Daoy (cell line): Measurements from ENCODE around the gene TCF4. TPM values are rescaled to one million over a fixed set of nuclear protein-coding genes. Genes with fewer than 3 reads are reported as not detected.

Experiments used
- DNase-seq: peaks from one replicate; pipeline ENCODE4 v3.0.0-alpha.2; 2015; ENCODE audit warnings: low read depth
- total RNA-seq: library from RNA; depleted of rRNA; stranded (reverse); fragments of >200 nt; shearing (Covaris generic); gene quantifications from 2 replicates; pipeline ENCODE4 v1.2.3, GENCODE V29; 2014

The TCF4 gene
- total RNA-seq, 1 experiment from 2014 or later = 24.1 TPM

DNA sequence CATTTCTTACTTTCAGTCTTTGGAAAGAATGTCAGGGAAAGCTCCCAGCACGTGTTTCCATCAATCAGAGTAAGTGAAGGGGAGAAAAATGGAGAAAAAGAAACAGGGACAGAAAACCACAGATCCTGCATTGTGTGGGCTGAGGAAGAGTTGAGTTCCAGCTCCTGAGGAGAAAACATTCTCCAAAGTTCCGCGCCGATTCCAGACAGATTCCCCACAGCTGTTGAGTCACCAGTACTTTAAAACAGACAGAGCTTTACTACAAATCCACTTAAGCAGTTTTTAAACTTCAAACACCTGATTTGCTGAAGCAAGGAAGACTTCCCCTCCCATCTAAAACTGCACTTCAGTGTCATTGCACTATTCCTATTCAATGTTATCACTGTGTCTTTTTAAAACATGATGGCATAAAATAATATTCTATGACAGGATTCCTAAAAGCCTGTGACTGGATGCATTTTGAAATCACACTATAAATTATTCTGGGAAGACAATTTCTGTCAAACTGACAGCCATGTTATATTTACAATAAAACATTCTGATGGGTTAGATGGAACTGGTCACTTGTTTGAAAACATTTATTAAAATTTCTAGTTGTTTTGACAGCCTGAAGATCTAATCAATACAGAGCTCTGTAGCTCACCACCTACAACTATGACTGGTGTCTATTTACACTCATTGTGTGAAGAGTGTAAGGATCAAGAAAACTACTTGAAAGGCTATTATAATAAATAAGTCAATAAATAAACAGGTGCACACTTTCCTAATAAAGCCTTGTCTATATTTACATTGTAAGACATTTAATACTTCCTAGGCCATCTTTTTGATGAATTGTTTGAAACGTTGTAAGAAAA, 40.9 kb downstream of the TCF4 start:
- DNase-seq = peak; percentile 48

- DNase-seq = no peak
Observed at GRCh38 chr18:55544014-55544413, 44.0 kb downstream of the TCF4 start.

DNA sequence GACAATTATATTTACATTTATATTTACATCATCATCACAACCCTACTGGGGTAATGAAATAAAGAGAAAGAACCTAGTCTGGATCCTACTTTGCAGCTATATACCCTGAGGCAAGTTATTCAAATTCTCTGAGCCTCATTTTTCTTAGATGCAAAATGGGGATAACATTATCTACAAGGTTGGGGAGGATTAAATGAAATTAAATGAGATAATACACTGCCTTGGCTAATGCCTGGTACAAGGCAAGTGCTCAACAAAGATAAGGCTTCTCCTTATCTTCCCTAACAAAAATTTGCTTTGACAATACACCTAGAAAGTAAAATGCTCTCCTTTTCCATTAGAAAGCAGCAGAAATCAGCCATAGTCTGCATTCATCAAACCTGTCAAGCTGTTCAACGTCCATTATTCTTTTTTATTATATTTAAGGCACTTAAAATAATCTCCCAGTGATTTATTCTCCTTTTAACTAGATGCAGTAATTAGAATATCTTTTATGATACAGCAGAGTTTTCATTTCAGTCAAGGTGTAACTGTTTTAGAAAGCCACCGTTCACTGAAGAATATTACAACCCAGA, 44.8 kb downstream of the TCF4 start:
- DNase-seq = no peak

DNA sequence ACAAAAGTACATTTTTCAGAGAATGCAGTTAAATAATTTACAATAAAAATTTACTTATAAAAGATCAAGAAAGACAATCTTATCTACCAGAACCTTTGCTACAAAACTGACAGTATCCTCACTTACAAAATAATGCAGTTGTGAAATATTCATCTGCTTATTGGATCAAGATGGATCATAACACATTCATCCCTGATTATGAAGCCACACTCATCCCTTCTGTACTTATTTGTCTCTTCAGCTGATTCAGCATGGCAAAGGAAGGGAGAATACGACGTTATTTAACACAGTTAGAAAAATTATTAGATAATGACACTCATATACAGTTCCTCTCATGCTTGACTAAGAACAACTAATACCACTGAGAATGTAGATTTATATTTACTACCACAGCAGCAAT, 46.4 kb downstream of the TCF4 start:
- no peak for DNase-seq

GRCh38 chr18:55539240-55539639, 48.8 kb downstream of the TCF4 start:
- DNase-seq = no peak

DNA sequence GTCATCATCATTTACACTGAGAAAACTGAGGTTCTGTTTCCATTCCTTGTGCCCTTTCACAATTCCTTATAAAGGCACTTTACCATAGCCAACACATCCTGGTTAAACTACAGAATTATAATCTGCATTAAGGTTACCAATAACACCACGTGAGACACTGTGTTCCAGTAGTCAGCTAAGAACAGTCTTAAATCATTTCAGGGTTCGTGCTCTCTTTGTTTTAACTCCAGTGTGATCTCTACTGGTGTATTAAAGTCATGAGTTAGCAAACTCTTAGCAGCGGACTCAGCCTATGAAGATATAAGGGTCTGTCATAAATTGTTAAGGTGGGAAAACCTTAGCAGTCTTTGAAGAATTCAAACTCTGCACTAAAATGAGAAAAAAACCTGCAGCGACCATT, 53.0 kb downstream of the TCF4 start:
- DNase-seq = no peak

- no peak for DNase-seq
Observed at GRCh38 chr18:55534547-55534946, 53.4 kb downstream of the TCF4 start.

DNA sequence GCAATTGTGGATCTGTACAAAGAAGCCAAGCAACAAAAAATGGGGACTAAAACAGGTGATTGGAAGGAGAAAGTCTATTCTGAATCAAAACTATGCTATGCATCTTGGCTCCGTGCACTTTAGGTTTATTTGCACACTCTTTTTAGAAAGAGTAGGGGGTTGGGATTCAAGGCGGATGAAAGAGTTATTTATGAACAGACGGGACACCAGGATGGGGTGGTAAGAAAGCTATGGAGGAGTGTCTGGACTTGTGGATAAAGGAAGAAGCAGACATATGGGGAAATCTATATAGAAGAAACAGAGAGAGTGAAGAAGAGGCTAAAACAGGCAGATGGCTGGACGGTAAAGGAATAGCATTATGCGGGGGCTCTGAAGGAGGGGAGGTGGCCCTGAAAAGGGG, 57.8 kb downstream of the TCF4 start:
- DNase-seq = no peak

DNA sequence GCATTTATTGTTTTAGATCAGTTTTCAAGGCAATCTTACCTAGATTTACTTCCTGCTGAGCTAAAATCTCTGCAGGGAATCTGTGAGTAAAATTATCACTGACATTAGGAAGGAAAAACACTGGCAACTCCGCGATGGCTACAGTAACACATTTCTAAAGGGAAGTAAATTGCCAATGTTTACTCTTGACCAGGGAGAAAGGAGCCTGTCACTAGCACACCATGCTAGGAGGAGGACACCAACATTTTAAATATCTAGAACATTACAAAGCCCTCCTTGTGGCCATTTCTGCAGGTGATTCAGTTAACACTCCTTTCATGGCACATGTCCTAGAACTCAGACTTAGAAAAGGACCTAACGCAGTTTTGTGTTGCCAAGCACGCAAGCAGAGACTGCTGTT, 58.4 kb downstream of the TCF4 start:
- DNase-seq = no peak

DNA sequence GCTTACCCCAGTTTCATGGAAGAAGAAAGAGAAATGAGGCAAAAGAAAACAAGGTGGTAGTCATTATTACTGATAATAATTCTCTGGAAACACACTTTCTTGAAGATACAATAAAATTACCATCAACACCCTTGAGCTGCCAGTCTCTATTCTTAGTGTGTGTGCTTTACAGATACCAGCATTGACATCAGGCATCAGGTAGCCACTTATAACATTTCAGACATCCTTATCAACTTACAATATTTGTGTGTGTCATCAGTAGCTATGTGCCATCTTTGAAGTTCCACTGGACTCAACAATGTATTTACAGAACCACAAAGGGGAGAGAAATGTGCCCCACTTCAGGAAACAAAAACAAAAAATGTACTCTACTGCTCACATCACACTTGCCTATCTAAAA, 62.1 kb downstream of the TCF4 start:
- DNase-seq = no peak

GRCh38 chr18:55524353-55525073, 63.5 kb downstream of the TCF4 start:
- DNase-seq = no peak

DNA sequence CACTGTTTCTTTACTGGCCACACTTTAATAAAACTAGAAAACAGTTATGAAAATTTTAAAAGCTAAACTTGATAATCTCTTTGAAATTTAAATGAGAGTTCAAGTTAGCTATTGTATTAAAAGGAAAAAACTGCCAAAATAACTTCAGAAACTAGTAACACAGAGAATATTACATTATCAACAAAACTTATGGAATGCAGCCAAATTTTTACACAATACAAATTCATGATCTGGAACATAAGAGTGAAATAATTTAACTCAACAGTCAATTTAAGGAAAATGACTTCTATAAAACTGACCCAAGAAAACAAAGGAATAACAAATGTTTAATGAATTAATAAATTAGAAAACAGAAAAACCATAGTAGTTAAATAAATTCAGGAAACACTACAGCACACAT, 65.0 kb downstream of the TCF4 start:
- no peak for DNase-seq

GRCh38 chr18:55522011-55522410, 66.0 kb downstream of the TCF4 start:
- DNase-seq = peak; percentile 34

- no peak for DNase-seq
Observed at GRCh38 chr18:55517055-55517454, 70.9 kb downstream of the TCF4 start.

DNA sequence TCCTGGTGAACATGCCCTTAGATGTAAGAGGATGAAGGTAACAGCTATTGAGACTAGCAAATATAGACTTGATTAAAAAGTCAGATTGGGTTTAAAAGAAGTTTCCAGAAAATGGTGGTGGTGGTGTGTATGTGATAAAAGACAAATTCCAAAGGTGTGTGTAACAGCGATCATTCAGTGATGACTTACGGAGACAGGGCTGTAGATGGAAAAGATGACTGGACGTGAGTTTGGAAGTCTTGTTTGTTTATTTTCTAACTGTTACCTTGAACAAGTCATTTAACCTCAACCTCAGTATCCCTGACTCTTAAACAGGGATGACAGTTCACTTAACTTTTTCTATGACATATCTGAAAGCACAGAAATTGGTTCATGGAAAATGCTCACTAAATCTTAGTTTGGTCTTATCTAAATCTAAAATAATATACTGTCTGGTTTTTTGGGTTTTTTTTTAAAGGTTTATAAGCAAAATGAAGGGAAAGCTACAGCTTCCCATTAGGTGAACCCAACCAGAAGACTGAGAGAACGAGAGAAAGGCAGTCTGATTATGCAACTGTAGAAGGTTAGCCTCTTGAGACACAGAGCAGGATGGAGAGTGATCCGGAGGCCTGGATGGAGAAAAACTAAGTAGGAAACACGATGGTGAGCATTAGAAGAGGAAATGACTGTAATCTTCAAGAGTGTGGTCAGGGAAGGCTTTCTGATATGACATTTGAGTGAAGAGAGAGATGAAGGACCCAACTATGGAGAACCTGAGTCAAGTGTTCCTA, 71.9 kb downstream of the TCF4 start:
- DNase-seq = no peak

- DNase-seq = no peak
Observed at GRCh38 chr18:55515214-55515613, 72.8 kb downstream of the TCF4 start.

DNA sequence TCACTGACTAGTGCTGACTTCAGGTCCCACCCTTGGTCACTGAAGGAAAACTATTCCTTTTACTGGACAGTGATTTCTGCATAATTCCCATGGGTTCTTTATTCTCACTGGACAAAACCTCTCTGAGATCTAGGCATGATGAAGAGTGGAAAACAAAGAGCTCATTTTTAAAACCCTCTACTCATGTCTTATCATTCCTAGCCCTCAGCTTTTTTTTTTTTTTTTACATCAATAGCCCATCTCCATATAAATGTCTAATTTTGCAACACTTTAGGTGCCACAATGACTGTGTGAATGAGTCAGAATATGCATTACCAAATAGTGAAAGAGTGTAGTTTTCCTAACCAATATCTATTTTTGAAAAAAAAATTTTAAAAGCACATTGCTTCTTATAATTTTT, 74.8 kb downstream of the TCF4 start:
- DNase-seq = no peak

- no peak for DNase-seq
Observed at GRCh38 chr18:55511277-55511676, 76.7 kb downstream of the TCF4 start.

DNA sequence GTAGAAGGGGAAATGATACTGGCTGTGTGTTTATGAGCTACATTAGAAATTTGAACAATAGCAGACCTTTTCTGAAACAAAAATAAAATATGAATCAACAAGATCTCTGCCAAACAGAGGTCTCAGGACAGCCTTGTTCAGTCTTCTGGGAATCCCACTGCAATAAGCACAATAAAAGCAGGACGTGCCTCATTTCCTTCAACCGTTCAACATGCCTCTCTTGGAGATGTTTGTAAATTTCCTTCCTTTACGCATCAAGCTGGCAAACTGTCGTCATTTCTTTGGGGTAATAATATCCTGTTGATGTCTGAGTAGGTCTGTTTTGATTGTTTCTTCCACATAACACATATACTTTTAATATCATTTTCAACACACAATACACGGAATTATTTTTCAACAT, 77.2 kb downstream of the TCF4 start:
- peak; percentile 65 for DNase-seq

DNA sequence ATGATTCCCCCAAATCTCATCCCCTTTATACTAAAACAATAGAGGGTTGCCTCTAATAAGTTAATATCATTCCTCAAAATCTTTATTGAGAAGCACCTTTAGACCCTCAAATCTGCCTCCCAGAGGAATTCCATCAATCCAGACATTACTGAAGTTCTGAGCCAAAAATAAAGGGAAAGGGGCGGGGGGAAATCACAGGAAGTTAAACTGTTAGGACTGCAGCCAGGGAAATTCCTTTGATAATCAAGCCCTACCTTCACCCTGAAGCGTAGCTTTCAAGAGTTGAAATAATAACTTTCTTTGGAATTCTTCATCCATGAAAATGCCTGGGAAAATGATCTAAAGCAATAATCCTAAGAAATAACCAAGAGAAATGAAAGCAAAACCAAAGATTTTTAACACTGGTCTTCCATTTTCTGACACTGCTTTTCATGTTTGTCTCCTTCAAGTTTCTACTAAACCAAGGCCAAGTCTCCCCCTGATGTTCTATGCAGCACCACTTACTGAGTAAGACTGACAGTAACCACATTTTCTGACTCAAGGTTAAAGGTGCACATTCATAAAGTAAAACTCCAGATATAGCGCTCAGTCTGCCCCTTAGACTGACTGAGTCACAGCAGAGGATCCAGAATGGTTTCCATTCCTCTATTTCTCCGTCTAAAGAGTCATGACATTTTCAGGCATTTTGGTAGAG, 78.2 kb downstream of the TCF4 start:
- peak; percentile 79 for DNase-seq

DNA sequence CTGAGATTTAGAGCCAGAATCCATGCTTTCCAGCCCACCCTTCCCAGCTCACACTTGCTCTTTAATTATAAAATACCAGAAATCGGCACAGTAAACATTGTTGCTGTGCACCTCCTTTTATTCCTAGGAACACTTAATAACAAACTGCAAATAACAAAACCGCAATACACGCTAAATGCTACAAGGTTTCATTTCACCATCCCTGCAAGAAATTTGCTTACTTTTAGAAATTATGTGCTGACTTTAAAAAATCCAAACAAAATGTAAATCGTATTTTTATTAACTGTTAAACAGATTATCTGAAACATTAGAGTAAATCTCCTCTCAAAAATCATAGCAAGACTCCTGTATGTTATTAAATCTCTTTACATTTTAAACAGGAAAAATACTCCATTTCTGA, 79.3 kb downstream of the TCF4 start:
- no peak for DNase-seq

DNA sequence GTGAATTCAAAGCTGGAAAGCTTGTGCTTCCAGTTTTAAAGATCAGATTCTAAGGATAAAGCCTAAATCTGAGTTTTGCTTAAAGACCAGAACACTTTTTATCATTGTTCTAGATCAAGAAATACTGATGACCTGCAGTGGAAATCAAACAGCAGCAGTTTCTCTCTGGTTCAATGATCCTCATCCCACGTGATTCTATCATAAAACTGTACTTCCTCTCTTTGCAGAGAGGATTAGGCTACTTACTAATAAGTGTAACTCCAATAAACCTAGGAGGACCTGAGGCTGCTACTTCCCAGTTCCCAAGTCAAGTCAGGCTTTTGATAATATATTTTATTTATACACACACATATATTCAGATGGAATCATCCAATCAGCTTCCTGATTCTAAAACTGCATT, 81.9 kb downstream of the TCF4 start:
- no peak for DNase-seq
